HepG2 (cell line): ENCODE data around the gene KCNQ5. TPM values are rescaled to one million over a fixed set of nuclear protein-coding genes. Genes with fewer than 3 reads are reported as not detected.

Source experiments
- ATAC-seq: fragments of 200-7000 bp; cut with Tn5 transposase; 3 replicates; pipeline ENCODE4 v1.9.1; 2020; ENCODE audit warnings: mild to moderate bottlenecking, moderate library complexity
- BruUV-seq: library from RNA; stranded (reverse); fragments of 400-500 nt; replicated peaks from 2 replicates; lab custom pipeline; 2021; lab: Mats Ljungman, UMichigan
- CTCF ChIA-PET: fragments of 300-600 bp; formaldehyde crosslinking; extraction: SDS; loops from one replicate; lab custom pipeline; 2021; ENCODE audit warnings: low total read pairs, inconsistent platforms, low intra/inter-chr PET ratio; lab: Yijun Ruan, JAX
- POLR2A ChIA-PET: fragments of 350-600 bp; sonication (Branson Sonifier 250); formaldehyde crosslinking; loops from one replicate; lab custom pipeline; 2020; ENCODE audit warnings: antibody characterized with exemption, inconsistent platforms; lab: Yijun Ruan, JAX
- DNase-seq: peaks from one replicate; pipeline ENCODE4 v3.0.0-alpha.2; 2015; ENCODE audit warnings: low spot score
- FAIRE-seq: peaks from 3 replicates; lab custom pipeline; 2011; peaks lifted over from hg19 to GRCh38; lab: Jason Lieb, UNC
- H2AFZ ChIP-seq: one replicate; pipeline ENCODE4 v1.6.1; 2011; ENCODE audit warnings: low read length, inconsistent platforms
- H3K27ac ChIP-seq: fragments of 300-600 bp; 3 replicates; pipeline ENCODE4 v1.8.0; 2011; ENCODE audit warnings: mixed run types, mild to moderate bottlenecking, mixed read lengths, low read length, inconsistent platforms; ENCODE audit not compliant: insufficient read depth; ENCODE audit errors: extremely low read length
- H3K27me3 ChIP-seq, 2 experiments: fragments of 200-600 bp in 1 of 2; 2 replicates in 1 of 2; 3 replicates in 1 of 2; pipeline versions ENCODE4 v1.6.0 to v1.8.0; 2011; ENCODE audit warnings: low read length in 2 of 2, mild to moderate bottlenecking in 2 of 2, moderate library complexity in 2 of 2, inconsistent platforms in 1 of 2; ENCODE audit not compliant: insufficient read depth in 2 of 2, control insufficient read depth in 1 of 2
- H3K36me3 ChIP-seq, 2 experiments: fragments of 200-600 bp in 1 of 2; replicated peaks in 1 of 2; 2 replicates in 1 of 2; 3 replicates in 1 of 2; pipeline versions ENCODE4 v1.5.1 to v1.8.0; 2011; ENCODE audit warnings: low read length in 2 of 2, inconsistent platforms in 1 of 2; ENCODE audit not compliant: insufficient read depth in 2 of 2, control insufficient read depth in 1 of 2
- H3K4me1 ChIP-seq: 2 replicates; pipeline ENCODE4 v1.5.1; 2012; ENCODE audit warnings: low read length, inconsistent platforms; ENCODE audit not compliant: insufficient read depth
- H3K4me2 ChIP-seq: 2 replicates; pipeline ENCODE4 v1.6.0; 2011; ENCODE audit warnings: low read depth, low read length, inconsistent platforms
- H3K4me3 ChIP-seq, 3 experiments: fragments of 200-600 bp in 1 of 3; sonication (generic), shearing (Covaris generic) in 1 of 3; replicated peaks in 1 of 3; 2 replicates each; pipeline ENCODE4 v1.5.1; 2011 to 2016; ENCODE audit warnings: low read length in 3 of 3, inconsistent platforms in 2 of 3, low read depth in 2 of 3, mild to moderate bottlenecking in 2 of 3, control low read depth in 1 of 3, mixed read lengths in 1 of 3; ENCODE audit not compliant: insufficient read depth in 1 of 3
- H3K79me2 ChIP-seq: one replicate; pipeline ENCODE4 v1.6.1; 2011; ENCODE audit warnings: low read length, inconsistent platforms; ENCODE audit not compliant: insufficient read depth
- H3K9ac ChIP-seq: 2 replicates; pipeline ENCODE4 v1.6.0; 2011; ENCODE audit warnings: mild to moderate bottlenecking, low read depth, low read length, inconsistent platforms; ENCODE audit not compliant: insufficient read depth
- H3K9me3 ChIP-seq: 2 replicates; pipeline ENCODE4 v1.5.1; 2012; ENCODE audit warnings: mild to moderate bottlenecking, low read length
- H4K20me1 ChIP-seq: 2 replicates; pipeline ENCODE4 v1.6.0; 2011; ENCODE audit warnings: inconsistent platforms, mild to moderate bottlenecking, low read length, moderate library complexity; ENCODE audit not compliant: insufficient read depth
- HNF4A ChIP-seq: sonication (generic); formaldehyde crosslinking; IDR thresholded peaks from 2 replicates; pipeline ENCODE4 v1.4.0; 2020; ENCODE audit warnings: missing genetic modification reagents
- KLF15 ChIP-seq: sonication (generic); formaldehyde crosslinking; IDR thresholded peaks from 2 replicates; pipeline ENCODE4 v1.8.1; 2023; ENCODE audit warnings: borderline replicate concordance, mild to moderate bottlenecking, inconsistent platforms, missing genetic modification reagents, mixed read lengths
- NBN ChIP-seq: fragments of 450-650 bp; conservative IDR thresholded peaks from 2 replicates; pipeline ENCODE4 v1.6.1; 2017
- RFX3 ChIP-seq: IDR thresholded peaks from 2 replicates; pipeline ENCODE4 v1.6.1; 2016; ENCODE audit warnings: missing biosample characterization, missing genetic modification reagents
- SIX1 ChIP-seq: sonication (generic); formaldehyde crosslinking; IDR thresholded peaks from 2 replicates; pipeline ENCODE4 v1.4.0; 2020; ENCODE audit warnings: missing genetic modification reagents, borderline replicate concordance
- SRSF4 ChIP-seq: fragments of 200-400 bp; formaldehyde crosslinking; IDR thresholded peaks from one replicate; pipeline ENCODE4 v1.6.1; 2018; ENCODE audit warnings: mild to moderate bottlenecking, low read depth, low read length, moderate library complexity; ENCODE audit not compliant: poor library complexity, severe bottlenecking
- TGIF2 ChIP-seq: IDR thresholded peaks from 2 replicates; pipeline ENCODE4 v1.6.1; 2016; ENCODE audit warnings: control low read depth, missing compliant biosample characterization
- THAP7 ChIP-seq: sonication (generic); formaldehyde crosslinking; IDR thresholded peaks from 2 replicates; pipeline ENCODE4 v1.8.1; 2023; ENCODE audit warnings: mild to moderate bottlenecking, missing genetic modification reagents
- YEATS2 ChIP-seq: sonication (generic); formaldehyde crosslinking; IDR thresholded peaks from 2 replicates; pipeline ENCODE4 v1.4.0; 2020; ENCODE audit warnings: missing genetic modification reagents, borderline replicate concordance
- ZFP36 ChIP-seq: fragments of 150-350 bp; IDR thresholded peaks from 2 replicates; pipeline ENCODE4 v1.6.1; 2018; ENCODE audit warnings: borderline replicate concordance, low read length, low read depth; ENCODE audit not compliant: partially characterized antibody
- ZFP91 ChIP-seq: sonication (generic); formaldehyde crosslinking; IDR thresholded peaks from 2 replicates; pipeline ENCODE4 v1.9.0; 2022; ENCODE audit warnings: missing genetic modification reagents, mild to moderate bottlenecking, borderline replicate concordance
- ZMYM4 ChIP-seq: sonication (generic); formaldehyde crosslinking; IDR thresholded peaks from 2 replicates; pipeline ENCODE4 v1.8.1; 2023; ENCODE audit warnings: mild to moderate bottlenecking, missing genetic modification reagents
- WGBS: methylation state at CpG from one replicate; pipeline ENCODE4 v1.1.6; 2017; ENCODE audit warnings: low lambda C conversion rate; 5-methylcytosine and 5-hydroxymethylcytosine counted together
- in situ Hi-C: cut with HindIII; loops from 2 replicates; pipeline ENCODE4 v1.10.0; 2017; ENCODE audit warnings: low pct_unique_long_range_greater_than_20kb; ENCODE audit not compliant: extremely low pct_ligation_motif_present
- intact Hi-C: fragments of 100-400 bp; cut with micrococcal nuclease; formaldehyde crosslinking; loops from one replicate; pipeline ENCODE4 v1.10.0; 2022; ENCODE audit not compliant: unreplicated experiment
- polyA plus RNA-seq, 8 experiments: library from polyadenylated mRNA; depleted of rRNA in 3 of 8; stranded (reverse) in 7 of 8; unstranded in 1 of 8; fragments of >200 nt; fragmentation: Illumina TruSeq in 4 of 8; extraction: Trizol in 4 of 8; gene quantifications; 2 replicates each; pipeline versions ENCODE4 v1.2.1 to v1.2.3, GENCODE V29; 2011 to 2016; ENCODE audit warnings: low read depth in 4 of 8, missing spikeins in 1 of 8, mixed read lengths in 1 of 8; ENCODE audit not compliant: insufficient read depth in 1 of 8
- total RNA-seq, 5 experiments: library from RNA; depleted of rRNA; stranded (reverse); fragments of >200 nt; fragmentation: Illumina TruSeq; extraction: Trizol; gene quantifications; 2 replicates each; pipeline ENCODE4 v1.2.3, GENCODE V29; 2016; ENCODE audit warnings: low read depth in 1 of 5

Gene KCNQ5
- total and polyA plus RNA-seq, 2 of the 13 experiments (the other 11 are each of a cell fraction or from before 2014, with no cell fraction given) = 0.04 TPM; not detected in 1

GRCh38 chr6:73104921-73105320 is 483.1 kb downstream of the KCNQ5 start:
- TF ChIP-seq SRSF4 (no peak), KLF15 (CRISPR knock-in tag) (no peak), NBN (no peak), THAP7 (CRISPR knock-in tag) (no peak), SIX1 (no peak), TGIF2 (CRISPR knock-in tag) (no peak), ZFP36 (no peak), HNF4A (CRISPR knock-in tag) (no peak), YEATS2 (CRISPR knock-in tag) (no peak), RFX3 (CRISPR knock-in tag) (no peak), ZFP91 (no peak), ZMYM4 (no peak)
- Histone ChIP-seq H3K4me3 (no peak overlapping the region), H3K9me3 (no peaks in the 10 kb centered on the region), H3K4me2 (no peak overlapping the region), H3K36me3 (no peaks in the 10 kb centered on the region), H3K79me2 (no peaks in the 10 kb centered on the region), H3K27ac (no peak overlapping the region), H4K20me1 (no peaks in the 10 kb centered on the region), H3K9ac (no peak overlapping the region), H2AFZ (no peak overlapping the region), H3K4me1 (no peaks in the 10 kb centered on the region), H3K27me3 (no peaks in the 10 kb centered on the region)
- BruUV-seq = no TSS peak
- POLR2A ChIA-PET = no interaction called here
- ATAC-seq = no peak
- CTCF ChIA-PET = no interaction called here
- intact Hi-C loops = no loop called here
- DNase-seq = no peak
- 30% methylated on average over 4 of the region's 4 CpGs for WGBS
- no peak for FAIRE-seq
- in situ Hi-C loops = no loop called here
